ENCODE results near the gene GRIA4.

The GRIA4 gene

DNA sequence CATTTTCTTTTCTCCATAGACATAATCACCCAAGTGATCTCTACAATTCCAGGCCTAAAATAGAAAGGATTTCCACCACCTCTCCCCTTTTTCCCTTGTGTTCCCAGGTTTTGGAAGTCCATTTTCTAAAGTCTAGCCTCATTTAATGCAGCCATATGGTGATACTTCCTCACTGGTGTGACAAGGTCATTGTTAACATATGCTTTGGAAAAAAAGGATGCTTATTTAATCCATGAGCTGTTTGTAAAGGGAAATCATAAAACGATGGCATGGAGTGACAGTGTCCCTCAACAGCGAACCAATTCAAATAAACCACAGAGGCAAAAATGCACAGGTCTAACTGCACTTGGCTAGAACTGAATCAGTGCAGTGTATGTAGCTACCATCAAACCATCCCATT is 26.6 kb downstream of the GRIA4 start:
- ChIA-PET CTCF (no interaction called here), POLR2A (no interaction called here)
- no peaks in the 10 kb centered on the region for H3K9me3 ChIP-seq (ENCODE audit: control insufficient read depth, insufficient read depth, low read depth, low read length)

DNA sequence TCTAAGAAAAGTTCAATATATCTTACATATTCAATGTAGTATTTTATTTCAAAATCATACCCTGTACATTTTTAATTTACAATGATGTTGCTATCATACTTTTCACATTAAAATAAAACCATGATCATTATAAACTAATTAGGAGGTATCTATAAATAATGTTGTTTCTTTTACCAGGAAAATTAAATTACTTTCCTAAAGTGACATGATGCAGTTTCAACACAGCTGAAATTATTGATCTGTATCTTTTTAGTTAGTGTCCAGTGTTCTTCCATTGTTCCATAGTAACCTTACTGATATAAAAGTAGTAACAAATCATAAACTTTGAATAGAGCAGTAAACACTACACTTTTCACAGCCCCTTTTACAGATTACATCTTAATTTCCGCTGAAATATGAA is 29.7 kb downstream of the GRIA4 start:
- POLR2A ChIA-PET = no interaction called here
- H3K36me3 ChIP-seq (ENCODE audit: control insufficient read depth in 2 of 2, insufficient read depth in 1 of 2, low read length in 2 of 2) = no peaks in the 10 kb centered on the region
- H3K9me3 ChIP-seq (ENCODE audit: control insufficient read depth, insufficient read depth, low read depth, low read length) = no peaks in the 10 kb centered on the region
- CTCF ChIA-PET = no interaction called here
- TF ChIP-seq, protein P1, sequence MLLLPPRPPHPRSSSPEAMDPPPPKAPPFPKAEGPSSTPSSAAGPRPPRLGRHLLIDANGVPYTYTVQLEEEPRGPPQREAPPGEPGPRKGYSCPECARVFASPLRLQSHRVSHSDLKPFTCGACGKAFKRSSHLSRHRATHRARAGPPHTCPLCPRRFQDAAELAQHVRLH (tag by site-specific recombination; IDR thresholded peaks at IDR 0.05) = no peak
- TF ChIP-seq ZNF555 (tag by site-specific recombination; conservative IDR thresholded peaks at IDR 0.05) = no peak
- no peak for TF ChIP-seq SETDB1 (IDR thresholded peaks at IDR 0.05; ENCODE audit: insufficient read length, low read length)
- no peak for TF ChIP-seq ZXDB (tag by site-specific recombination; IDR thresholded peaks at IDR 0.05)
- no peak for TF ChIP-seq SP7 (tag by site-specific recombination; IDR thresholded peaks at IDR 0.05)
- TF ChIP-seq, protein P2, sequence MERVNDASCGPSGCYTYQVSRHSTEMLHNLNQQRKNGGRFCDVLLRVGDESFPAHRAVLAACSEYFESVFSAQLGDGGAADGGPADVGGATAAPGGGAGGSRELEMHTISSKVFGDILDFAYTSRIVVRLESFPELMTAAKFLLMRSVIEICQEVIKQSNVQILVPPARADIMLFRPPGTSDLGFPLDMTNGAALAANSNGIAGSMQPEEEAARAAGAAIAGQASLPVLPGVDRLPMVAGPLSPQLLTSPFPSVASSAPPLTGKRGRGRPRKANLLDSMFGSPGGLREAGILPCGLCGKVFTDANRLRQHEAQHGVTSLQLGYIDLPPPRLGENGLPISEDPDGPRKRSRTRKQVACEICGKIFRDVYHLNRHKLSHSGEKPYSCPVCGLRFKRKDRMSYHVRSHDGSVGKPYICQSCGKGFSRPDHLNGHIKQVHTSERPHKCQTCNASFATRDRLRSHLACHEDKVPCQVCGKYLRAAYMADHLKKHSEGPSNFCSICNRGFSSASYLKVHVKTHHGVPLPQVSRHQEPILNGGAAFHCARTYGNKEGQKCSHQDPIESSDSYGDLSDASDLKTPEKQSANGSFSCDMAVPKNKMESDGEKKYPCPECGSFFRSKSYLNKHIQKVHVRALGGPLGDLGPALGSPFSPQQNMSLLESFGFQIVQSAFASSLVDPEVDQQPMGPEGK (tag by site-specific recombination; IDR thresholded peaks at IDR 0.05) = no peak
- TF ChIP-seq ZNF394 (tag by site-specific recombination; IDR thresholded peaks at IDR 0.05; ENCODE audit: borderline replicate concordance) = no peak
- no peak for TF ChIP-seq ZNF654 (tag by site-specific recombination; IDR thresholded peaks at IDR 0.05; ENCODE audit: low read depth)
- TF ChIP-seq ZNF169 (tag by site-specific recombination; IDR thresholded peaks at IDR 0.05) = no peak
- TF ChIP-seq WT1 (tag by site-specific recombination; IDR thresholded peaks at IDR 0.05) = no peak
- no peak overlapping the region for H3K4me3 ChIP-seq (ENCODE audit: low read depth, low read length)
- H3K4me1 ChIP-seq (ENCODE audit: control insufficient read depth, insufficient read depth, low read length) = no peaks in the 10 kb centered on the region
- no peak overlapping the region for H3K27ac ChIP-seq (ENCODE audit: extremely low read depth, low read depth, low read length)

More for the DNA sequence above, 26.6 kb downstream of the GRIA4 start:
- Histone ChIP-seq H3K4me1 (ENCODE audit: control insufficient read depth, insufficient read depth, low read length) (no peaks in the 10 kb centered on the region), H3K4me3 (ENCODE audit: low read depth, low read length) (no peak overlapping the region), H3K36me3 (ENCODE audit: control insufficient read depth in 2 of 2, insufficient read depth in 1 of 2, low read length in 2 of 2) (no peaks in the 10 kb centered on the region), H3K27ac (ENCODE audit: extremely low read depth, low read depth, low read length) (no peak overlapping the region)
- no peak for TF ChIP-seq MEIS1 (CRISPR knock-in tag; IDR thresholded peaks at IDR 0.05; ENCODE audit: borderline replicate concordance)

DNA sequence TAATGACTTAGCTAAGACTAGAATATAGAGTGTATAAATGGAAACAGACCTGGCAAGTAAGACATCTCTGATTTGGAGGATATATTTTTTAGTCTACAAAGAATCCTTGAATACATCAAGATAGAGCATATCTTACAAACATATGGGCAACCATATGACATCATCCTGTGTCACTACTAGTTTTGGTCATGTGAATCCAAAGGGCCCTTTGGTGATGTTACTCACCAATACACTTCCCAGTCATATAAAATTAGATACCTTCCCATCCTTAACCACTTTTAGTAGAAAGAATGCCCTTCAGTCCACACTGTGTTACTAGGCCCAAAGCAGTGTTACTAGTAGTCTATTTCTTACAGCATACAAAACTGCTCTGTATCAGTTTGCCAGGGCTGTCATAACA is 31.6 kb downstream of the GRIA4 start:
- H3K4me3 ChIP-seq (ENCODE audit: low read depth, low read length) = no peak overlapping the region
- H3K27ac ChIP-seq (ENCODE audit: extremely low read depth, low read depth, low read length) = no peak overlapping the region
- TF ChIP-seq, protein P3, sequence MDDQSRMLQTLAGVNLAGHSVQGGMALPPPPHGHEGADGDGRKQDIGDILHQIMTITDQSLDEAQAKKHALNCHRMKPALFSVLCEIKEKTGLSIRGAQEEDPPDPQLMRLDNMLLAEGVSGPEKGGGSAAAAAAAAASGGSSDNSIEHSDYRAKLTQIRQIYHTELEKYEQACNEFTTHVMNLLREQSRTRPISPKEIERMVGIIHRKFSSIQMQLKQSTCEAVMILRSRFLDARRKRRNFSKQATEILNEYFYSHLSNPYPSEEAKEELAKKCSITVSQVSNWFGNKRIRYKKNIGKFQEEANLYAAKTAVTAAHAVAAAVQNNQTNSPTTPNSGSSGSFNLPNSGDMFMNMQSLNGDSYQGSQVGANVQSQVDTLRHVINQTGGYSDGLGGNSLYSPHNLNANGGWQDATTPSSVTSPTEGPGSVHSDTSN (CRISPR knock-in tag; IDR thresholded peaks at IDR 0.05) = no peak
- TF ChIP-seq FEZF1 (tag by site-specific recombination; IDR thresholded peaks at IDR 0.05) (no peak), HOXD13 (CRISPR knock-in tag; IDR thresholded peaks at IDR 0.05; ENCODE audit: borderline replicate concordance) (no peak)
- H3K4me1 ChIP-seq (ENCODE audit: control insufficient read depth, insufficient read depth, low read length) = no peaks in the 10 kb centered on the region
- no peaks in the 10 kb centered on the region for H3K9me3 ChIP-seq (ENCODE audit: control insufficient read depth, insufficient read depth, low read depth, low read length)
- no peaks in the 10 kb centered on the region for H3K36me3 ChIP-seq (ENCODE audit: control insufficient read depth in 2 of 2, insufficient read depth in 1 of 2, low read length in 2 of 2)
- CTCF ChIA-PET = no interaction called here
- POLR2A ChIA-PET = no interaction called here

DNA sequence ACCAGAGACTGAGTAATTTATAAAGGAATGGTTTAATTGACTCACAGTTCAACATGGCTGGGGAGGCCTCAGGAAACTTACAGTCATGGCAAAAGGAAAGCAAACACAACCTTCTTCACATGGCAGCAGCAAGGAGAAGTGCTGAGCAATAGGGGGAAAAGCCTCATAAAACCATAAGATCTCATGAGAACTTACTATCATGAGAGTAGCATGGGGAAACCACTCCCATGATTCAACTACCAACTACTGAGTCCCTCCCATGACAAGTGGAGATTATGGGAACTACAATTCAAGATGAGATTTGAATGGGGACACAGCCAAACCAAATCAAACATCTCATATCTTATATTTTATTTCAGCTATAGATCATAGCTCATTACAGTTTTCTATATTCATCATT is 33.0 kb downstream of the GRIA4 start:
- Histone ChIP-seq H3K4me3 (ENCODE audit: low read depth, low read length) (no peak overlapping the region), H3K36me3 (ENCODE audit: control insufficient read depth in 2 of 2, insufficient read depth in 1 of 2, low read length in 2 of 2) (no peaks in the 10 kb centered on the region), H3K27ac (ENCODE audit: extremely low read depth, low read depth, low read length) (no peak overlapping the region), H3K4me1 (ENCODE audit: control insufficient read depth, insufficient read depth, low read length) (no peaks in the 10 kb centered on the region), H3K9me3 (ENCODE audit: control insufficient read depth, insufficient read depth, low read depth, low read length) (no peaks in the 10 kb centered on the region)
- POLR2A ChIA-PET = no interaction called here
- CTCF ChIA-PET = no interaction called here
- TF ChIP-seq ZNF670 (tag by site-specific recombination; IDR thresholded peaks at IDR 0.05; ENCODE audit: low read depth) (no peak), ZNF48 (tag by site-specific recombination; IDR thresholded peaks at IDR 0.05) (no peak), ZNF211 (tag by site-specific recombination; IDR thresholded peaks at IDR 0.05; ENCODE audit: low read depth) (no peak), ZNF19 (tag by site-specific recombination; IDR thresholded peaks at IDR 0.05; ENCODE audit: low read depth) (no peak), KLF9 (tag by site-specific recombination; IDR thresholded peaks at IDR 0.05; ENCODE audit: low read depth) (no peak), ZEB2 (tag by site-specific recombination; IDR thresholded peaks at IDR 0.05) (no peak)
- TF ChIP-seq, protein P4, sequence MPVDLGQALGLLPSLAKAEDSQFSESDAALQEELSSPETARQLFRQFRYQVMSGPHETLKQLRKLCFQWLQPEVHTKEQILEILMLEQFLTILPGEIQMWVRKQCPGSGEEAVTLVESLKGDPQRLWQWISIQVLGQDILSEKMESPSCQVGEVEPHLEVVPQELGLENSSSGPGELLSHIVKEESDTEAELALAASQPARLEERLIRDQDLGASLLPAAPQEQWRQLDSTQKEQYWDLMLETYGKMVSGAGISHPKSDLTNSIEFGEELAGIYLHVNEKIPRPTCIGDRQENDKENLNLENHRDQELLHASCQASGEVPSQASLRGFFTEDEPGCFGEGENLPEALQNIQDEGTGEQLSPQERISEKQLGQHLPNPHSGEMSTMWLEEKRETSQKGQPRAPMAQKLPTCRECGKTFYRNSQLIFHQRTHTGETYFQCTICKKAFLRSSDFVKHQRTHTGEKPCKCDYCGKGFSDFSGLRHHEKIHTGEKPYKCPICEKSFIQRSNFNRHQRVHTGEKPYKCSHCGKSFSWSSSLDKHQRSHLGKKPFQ (tag by site-specific recombination; IDR thresholded peaks at IDR 0.05) = no peak
- TF ChIP-seq, protein P5, sequence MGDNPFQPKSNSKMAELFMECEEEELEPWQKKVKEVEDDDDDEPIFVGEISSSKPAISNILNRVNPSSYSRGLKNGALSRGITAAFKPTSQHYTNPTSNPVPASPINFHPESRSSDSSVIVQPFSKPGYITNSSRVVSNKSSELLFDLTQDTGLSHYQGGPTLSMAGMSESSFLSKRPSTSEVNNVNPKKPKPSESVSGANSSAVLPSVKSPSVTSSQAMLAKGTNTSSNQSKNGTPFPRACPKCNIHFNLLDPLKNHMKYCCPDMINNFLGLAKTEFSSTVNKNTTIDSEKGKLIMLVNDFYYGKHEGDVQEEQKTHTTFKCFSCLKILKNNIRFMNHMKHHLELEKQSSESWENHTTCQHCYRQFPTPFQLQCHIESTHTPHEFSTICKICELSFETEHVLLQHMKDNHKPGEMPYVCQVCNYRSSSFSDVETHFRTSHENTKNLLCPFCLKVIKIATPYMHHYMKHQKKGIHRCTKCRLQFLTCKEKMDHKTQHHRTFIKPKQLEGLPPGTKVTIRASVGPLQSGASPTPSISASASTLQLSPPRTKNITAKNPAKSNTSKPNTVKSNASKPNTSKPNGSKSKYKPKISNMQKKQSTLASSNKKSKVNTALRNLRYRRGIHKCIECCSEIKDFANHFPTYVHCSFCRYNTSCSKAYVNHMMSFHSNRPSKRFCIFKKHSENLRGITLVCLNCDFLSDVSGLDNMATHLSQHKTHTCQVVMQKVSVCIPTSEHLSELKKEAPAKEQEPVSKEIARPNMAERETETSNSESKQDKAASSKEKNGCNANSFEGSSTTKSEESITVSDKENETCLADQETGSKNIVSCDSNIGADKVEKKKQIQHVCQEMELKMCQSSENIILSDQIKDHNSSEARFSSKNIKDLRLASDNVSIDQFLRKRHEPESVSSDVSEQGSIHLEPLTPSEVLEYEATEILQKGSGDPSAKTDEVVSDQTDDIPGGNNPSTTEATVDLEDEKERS (tag by site-specific recombination; IDR thresholded peaks at IDR 0.05) = no peak

Data from HEK293 (cell line).